Measurements from ENCODE around the gene RASL11A.

DNA sequence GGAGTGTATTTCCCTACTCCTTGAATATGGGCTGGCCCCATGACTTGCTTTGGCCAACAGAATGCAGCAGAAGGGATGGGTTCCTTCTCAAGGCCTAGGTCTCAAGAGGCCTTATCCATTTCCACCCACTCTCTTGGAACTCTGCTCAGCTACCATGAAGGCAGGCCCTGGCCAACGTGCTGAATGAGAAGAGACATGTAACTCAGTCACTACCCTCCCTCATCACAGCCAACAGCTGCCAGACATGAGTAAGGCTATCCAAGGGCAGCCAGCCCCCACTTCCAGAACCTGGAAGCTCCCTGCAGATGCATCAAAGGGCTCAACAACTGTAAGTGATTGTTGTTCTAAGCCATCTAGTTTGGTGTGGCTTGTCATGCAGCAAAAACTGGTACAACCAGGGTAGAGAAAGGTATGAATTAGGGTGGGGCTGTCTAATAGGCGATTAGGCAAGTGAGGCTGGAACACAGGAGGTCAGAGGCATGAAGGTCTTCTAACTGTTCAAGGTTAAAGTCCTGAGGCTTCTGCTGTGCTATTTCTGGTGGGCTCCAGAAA lies 1.4 kb upstream of the RASL11A start:
- TF ChIP-seq, protein P1, sequence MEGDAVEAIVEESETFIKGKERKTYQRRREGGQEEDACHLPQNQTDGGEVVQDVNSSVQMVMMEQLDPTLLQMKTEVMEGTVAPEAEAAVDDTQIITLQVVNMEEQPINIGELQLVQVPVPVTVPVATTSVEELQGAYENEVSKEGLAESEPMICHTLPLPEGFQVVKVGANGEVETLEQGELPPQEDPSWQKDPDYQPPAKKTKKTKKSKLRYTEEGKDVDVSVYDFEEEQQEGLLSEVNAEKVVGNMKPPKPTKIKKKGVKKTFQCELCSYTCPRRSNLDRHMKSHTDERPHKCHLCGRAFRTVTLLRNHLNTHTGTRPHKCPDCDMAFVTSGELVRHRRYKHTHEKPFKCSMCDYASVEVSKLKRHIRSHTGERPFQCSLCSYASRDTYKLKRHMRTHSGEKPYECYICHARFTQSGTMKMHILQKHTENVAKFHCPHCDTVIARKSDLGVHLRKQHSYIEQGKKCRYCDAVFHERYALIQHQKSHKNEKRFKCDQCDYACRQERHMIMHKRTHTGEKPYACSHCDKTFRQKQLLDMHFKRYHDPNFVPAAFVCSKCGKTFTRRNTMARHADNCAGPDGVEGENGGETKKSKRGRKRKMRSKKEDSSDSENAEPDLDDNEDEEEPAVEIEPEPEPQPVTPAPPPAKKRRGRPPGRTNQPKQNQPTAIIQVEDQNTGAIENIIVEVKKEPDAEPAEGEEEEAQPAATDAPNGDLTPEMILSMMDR (IDR thresholded peaks at IDR 0.05): no peak
- TF ChIP-seq EZH2phosphoT487 (IDR thresholded peaks at IDR 0.05): no peak
